CMK (cell line): ENCODE results near the gene CDH13.
A peak's percentile ranks its signal among the peaks of the same experiment; 100 is the strongest.
"Not testable (repeated sequence)": the region's sequence is repeated elsewhere in the genome, so short reads cannot be mapped to it uniquely, and the experiment has no call there.

Experiments used
- DNase-seq: peaks from one replicate; pipeline ENCODE4 v3.0.0-alpha.2; 2010; ENCODE audit warnings: low read depth

CDH13 gene

GRCh38 chr16:82891918-82892317 lies 265.1 kb downstream of the CDH13 start:
- DNase-seq = no peak

GRCh38 chr16:82892324-82892723 lies 265.6 kb downstream of the CDH13 start:
- no peak for DNase-seq

- no peak for DNase-seq
Observed at GRCh38 chr16:82895843-82896242, 269.1 kb downstream of the CDH13 start.

- no peak for DNase-seq
Observed at GRCh38 chr16:82899006-82899405, 272.2 kb downstream of the CDH13 start.

GRCh38 chr16:82899731-82900450 lies 273.1 kb downstream of the CDH13 start:
- no peak for DNase-seq

GRCh38 chr16:82900559-82900958 lies 273.8 kb downstream of the CDH13 start:
- DNase-seq = no peak

GRCh38 chr16:82911925-82912324 lies 285.2 kb downstream of the CDH13 start:
- no peak for DNase-seq

- DNase-seq = no peak
Observed at GRCh38 chr16:82915139-82915824, 288.5 kb downstream of the CDH13 start.

GRCh38 chr16:82917886-82918595 lies 291.3 kb downstream of the CDH13 start:
- no peak for DNase-seq

GRCh38 chr16:82924075-82924854 lies 297.5 kb downstream of the CDH13 start:
- no peak for DNase-seq

GRCh38 chr16:82926500-82926899 lies 299.7 kb downstream of the CDH13 start:
- no peak for DNase-seq

- not testable (repeated sequence) for DNase-seq
Observed at GRCh38 chr16:82933933-82934332, 307.2 kb downstream of the CDH13 start.

GRCh38 chr16:82935766-82936165 lies 309.0 kb downstream of the CDH13 start:
- DNase-seq = no peak

GRCh38 chr16:82936941-82937551 lies 310.3 kb downstream of the CDH13 start:
- peak; percentile 5 for DNase-seq

GRCh38 chr16:82937926-82938520 lies 311.3 kb downstream of the CDH13 start:
- no peak for DNase-seq

- DNase-seq = no peak
Observed at GRCh38 chr16:82943371-82943770, 316.6 kb downstream of the CDH13 start.

GRCh38 chr16:82945420-82946101 lies 318.8 kb downstream of the CDH13 start:
- no peak for DNase-seq

GRCh38 chr16:82947698-82948097 lies 320.9 kb downstream of the CDH13 start:
- no peak for DNase-seq

- no peak for DNase-seq
Observed at GRCh38 chr16:82949016-82949415, 322.2 kb downstream of the CDH13 start.

- no peak for DNase-seq
Observed at GRCh38 chr16:82953517-82953916, 326.7 kb downstream of the CDH13 start.
